ENCODE measurements around the gene EXOC4.

DNA sequence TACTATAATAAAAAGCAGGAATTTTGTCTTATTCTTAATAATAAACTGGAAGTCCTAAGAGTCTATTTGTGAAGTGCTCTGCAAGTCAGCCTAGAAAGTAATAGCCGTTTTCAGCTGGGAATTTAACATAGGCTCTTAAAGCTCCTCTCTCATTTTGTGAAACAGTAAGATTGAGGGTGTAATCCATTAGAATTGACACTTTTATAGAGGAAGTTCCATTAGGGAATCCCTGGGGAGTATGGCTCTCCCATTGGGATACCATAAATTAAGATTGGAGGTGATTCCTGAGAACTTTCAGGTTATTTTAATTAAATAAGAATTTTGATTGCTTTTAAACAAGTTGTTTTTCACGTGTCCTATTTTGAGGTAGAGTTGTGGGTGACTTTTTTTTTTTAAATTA, 68.0 kb downstream of the EXOC4 start:
- TF ChIP-seq, protein P1, sequence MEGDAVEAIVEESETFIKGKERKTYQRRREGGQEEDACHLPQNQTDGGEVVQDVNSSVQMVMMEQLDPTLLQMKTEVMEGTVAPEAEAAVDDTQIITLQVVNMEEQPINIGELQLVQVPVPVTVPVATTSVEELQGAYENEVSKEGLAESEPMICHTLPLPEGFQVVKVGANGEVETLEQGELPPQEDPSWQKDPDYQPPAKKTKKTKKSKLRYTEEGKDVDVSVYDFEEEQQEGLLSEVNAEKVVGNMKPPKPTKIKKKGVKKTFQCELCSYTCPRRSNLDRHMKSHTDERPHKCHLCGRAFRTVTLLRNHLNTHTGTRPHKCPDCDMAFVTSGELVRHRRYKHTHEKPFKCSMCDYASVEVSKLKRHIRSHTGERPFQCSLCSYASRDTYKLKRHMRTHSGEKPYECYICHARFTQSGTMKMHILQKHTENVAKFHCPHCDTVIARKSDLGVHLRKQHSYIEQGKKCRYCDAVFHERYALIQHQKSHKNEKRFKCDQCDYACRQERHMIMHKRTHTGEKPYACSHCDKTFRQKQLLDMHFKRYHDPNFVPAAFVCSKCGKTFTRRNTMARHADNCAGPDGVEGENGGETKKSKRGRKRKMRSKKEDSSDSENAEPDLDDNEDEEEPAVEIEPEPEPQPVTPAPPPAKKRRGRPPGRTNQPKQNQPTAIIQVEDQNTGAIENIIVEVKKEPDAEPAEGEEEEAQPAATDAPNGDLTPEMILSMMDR (conservative IDR thresholded peaks at IDR 0.05; ENCODE audit: low read length), result no peak
- TF ChIP-seq EZH2phosphoT487 (IDR thresholded peaks at IDR 0.05; ENCODE audit: borderline replicate concordance), result no peak
